ENCODE measurements around the gene SI.

DNA sequence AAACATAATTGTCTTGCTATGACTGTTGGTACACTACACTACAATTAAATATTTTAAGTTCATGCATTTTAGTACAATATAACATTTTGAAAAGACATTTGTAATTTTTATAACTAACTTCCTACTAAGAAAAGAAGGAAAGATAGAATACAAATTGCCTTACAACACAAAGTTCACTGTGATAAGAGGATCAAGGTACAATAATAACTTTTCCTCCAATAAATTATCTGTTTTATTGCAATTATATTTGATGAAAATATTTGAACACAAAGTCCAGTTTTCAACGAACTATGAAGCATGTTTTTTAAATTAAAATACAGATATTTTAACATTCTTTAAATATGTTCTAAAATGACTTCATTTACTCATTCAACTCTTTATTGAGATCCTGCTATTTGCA lies 33.1 kb upstream of the SI start:
- TF ChIP-seq, protein P1, sequence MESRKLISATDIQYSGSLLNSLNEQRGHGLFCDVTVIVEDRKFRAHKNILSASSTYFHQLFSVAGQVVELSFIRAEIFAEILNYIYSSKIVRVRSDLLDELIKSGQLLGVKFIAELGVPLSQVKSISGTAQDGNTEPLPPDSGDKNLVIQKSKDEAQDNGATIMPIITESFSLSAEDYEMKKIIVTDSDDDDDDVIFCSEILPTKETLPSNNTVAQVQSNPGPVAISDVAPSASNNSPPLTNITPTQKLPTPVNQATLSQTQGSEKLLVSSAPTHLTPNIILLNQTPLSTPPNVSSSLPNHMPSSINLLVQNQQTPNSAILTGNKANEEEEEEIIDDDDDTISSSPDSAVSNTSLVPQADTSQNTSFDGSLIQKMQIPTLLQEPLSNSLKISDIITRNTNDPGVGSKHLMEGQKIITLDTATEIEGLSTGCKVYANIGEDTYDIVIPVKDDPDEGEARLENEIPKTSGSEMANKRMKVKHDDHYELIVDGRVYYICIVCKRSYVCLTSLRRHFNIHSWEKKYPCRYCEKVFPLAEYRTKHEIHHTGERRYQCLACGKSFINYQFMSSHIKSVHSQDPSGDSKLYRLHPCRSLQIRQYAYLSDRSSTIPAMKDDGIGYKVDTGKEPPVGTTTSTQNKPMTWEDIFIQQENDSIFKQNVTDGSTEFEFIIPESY (IDR thresholded peaks at IDR 0.05), result no peak
- TF ChIP-seq, protein P2, sequence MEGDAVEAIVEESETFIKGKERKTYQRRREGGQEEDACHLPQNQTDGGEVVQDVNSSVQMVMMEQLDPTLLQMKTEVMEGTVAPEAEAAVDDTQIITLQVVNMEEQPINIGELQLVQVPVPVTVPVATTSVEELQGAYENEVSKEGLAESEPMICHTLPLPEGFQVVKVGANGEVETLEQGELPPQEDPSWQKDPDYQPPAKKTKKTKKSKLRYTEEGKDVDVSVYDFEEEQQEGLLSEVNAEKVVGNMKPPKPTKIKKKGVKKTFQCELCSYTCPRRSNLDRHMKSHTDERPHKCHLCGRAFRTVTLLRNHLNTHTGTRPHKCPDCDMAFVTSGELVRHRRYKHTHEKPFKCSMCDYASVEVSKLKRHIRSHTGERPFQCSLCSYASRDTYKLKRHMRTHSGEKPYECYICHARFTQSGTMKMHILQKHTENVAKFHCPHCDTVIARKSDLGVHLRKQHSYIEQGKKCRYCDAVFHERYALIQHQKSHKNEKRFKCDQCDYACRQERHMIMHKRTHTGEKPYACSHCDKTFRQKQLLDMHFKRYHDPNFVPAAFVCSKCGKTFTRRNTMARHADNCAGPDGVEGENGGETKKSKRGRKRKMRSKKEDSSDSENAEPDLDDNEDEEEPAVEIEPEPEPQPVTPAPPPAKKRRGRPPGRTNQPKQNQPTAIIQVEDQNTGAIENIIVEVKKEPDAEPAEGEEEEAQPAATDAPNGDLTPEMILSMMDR (IDR thresholded peaks at IDR 0.05; ENCODE audit: low read depth, low read length, missing input control), result no peak
- no peak for TF ChIP-seq JUND (IDR thresholded peaks at IDR 0.05)
- TF ChIP-seq, protein P3, sequence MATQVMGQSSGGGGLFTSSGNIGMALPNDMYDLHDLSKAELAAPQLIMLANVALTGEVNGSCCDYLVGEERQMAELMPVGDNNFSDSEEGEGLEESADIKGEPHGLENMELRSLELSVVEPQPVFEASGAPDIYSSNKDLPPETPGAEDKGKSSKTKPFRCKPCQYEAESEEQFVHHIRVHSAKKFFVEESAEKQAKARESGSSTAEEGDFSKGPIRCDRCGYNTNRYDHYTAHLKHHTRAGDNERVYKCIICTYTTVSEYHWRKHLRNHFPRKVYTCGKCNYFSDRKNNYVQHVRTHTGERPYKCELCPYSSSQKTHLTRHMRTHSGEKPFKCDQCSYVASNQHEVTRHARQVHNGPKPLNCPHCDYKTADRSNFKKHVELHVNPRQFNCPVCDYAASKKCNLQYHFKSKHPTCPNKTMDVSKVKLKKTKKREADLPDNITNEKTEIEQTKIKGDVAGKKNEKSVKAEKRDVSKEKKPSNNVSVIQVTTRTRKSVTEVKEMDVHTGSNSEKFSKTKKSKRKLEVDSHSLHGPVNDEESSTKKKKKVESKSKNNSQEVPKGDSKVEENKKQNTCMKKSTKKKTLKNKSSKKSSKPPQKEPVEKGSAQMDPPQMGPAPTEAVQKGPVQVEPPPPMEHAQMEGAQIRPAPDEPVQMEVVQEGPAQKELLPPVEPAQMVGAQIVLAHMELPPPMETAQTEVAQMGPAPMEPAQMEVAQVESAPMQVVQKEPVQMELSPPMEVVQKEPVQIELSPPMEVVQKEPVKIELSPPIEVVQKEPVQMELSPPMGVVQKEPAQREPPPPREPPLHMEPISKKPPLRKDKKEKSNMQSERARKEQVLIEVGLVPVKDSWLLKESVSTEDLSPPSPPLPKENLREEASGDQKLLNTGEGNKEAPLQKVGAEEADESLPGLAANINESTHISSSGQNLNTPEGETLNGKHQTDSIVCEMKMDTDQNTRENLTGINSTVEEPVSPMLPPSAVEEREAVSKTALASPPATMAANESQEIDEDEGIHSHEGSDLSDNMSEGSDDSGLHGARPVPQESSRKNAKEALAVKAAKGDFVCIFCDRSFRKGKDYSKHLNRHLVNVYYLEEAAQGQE (IDR thresholded peaks at IDR 0.05), result no peak
- TF ChIP-seq, protein P4, sequence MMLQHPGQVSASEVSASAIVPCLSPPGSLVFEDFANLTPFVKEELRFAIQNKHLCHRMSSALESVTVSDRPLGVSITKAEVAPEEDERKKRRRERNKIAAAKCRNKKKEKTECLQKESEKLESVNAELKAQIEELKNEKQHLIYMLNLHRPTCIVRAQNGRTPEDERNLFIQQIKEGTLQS (IDR thresholded peaks at IDR 0.05), result no peak
- TF ChIP-seq GABPA (IDR thresholded peaks at IDR 0.05 in 1 of 2, conservative IDR thresholded peaks at IDR 0.05 in 1 of 2), result no peak
- TF ChIP-seq SP1 (IDR thresholded peaks at IDR 0.05), result no peak
